Measurements from ENCODE around the gene OR51F1. TPM values are rescaled to one million over a fixed set of nuclear protein-coding genes. Genes with fewer than 3 reads are reported as not detected.
"Not testable (repeated sequence)": the region's sequence is repeated elsewhere in the genome, so short reads cannot be mapped to it uniquely, and the experiment has no call there.

Gene OR51F1
- total RNA-seq, 1 donor from 2014 or later: not detected

DNA sequence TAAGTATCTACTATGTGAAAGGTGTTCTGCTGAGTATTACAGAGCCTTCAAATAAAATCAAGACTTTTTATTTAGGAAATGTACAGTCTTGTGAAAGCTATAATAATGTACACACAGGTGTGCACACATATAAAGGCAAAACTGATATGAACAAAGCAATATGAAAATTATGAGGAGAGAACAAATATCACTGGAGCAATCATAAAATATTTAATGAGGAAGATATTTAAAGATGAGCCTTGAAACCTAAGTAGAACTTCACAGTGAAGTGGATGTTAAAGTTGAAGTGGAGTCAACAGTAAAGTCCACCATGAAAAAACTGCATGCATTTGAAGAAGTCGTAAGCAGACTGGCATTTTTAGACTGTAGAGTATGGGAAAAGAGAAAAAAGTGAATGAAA, 18.5 kb downstream of the OR51F1 start:
- Histone ChIP-seq H3K27ac (no peak overlapping the region), H3K9me3 (no peaks in the 10 kb centered on the region), H3K36me3 (no peaks in the 10 kb centered on the region), H3K4me3 (no peak overlapping the region), H3K27me3 (no peaks in the 10 kb centered on the region), H3K4me1 (no peaks in the 10 kb centered on the region)
- TF ChIP-seq CTCF (IDR thresholded peaks at IDR 0.05): no peak
- intact Hi-C loops (cut with DNase I): no loop called here
- no peak for DNase-seq (ENCODE audit: low spot score in 2 of 2)

- Histone ChIP-seq H3K4me3 (no peak overlapping the region), H3K27me3 (no peaks in the 10 kb centered on the region), H3K4me1 (no peaks in the 10 kb centered on the region), H3K27ac (no peak overlapping the region), H3K9me3 (no peaks in the 10 kb centered on the region), H3K36me3 (no peaks in the 10 kb centered on the region)
- intact Hi-C loops (cut with DNase I): no loop called here
- no peak for TF ChIP-seq CTCF (IDR thresholded peaks at IDR 0.05)
- no peak for DNase-seq (ENCODE audit: low spot score in 2 of 2)
These were observed 21.3 kb downstream of the OR51F1 start for GRCh38 chr11:4748438-4748837.

- intact Hi-C loops (cut with DNase I): no loop called here
- no peaks in the 10 kb centered on the region for H3K36me3 ChIP-seq
- TF ChIP-seq CTCF (IDR thresholded peaks at IDR 0.05): no peak
- H3K4me1 ChIP-seq: no peaks in the 10 kb centered on the region
- H3K9me3 ChIP-seq: no peaks in the 10 kb centered on the region
- no peak for DNase-seq (ENCODE audit: low spot score in 2 of 2)
- H3K4me3 ChIP-seq: no peak overlapping the region
- no peaks in the 10 kb centered on the region for H3K27me3 ChIP-seq
- H3K27ac ChIP-seq: no peak overlapping the region
These were observed 29.0 kb downstream of the OR51F1 start for GRCh38 chr11:4740735-4741134.

DNA sequence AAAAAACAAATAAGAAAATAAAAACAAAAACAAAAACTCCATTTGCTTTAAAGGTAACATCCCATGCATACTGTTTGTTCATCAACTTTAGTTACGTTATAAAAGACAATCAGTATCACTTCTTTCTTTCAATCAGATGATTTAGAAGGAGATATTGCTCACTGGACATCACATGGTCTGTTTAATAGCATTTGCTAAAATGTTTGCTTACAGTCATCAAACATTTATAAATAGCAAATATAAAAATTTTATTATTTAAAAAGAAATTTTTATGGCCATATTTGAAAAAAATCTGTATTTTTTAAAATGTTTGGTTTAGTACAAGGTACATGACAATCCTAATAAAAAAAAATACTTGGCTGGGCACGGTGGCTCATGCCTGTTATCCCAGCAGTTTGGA, 42.6 kb downstream of the OR51F1 start:
- intact Hi-C loops (cut with DNase I): no loop called here
- H3K4me3 ChIP-seq: no peak overlapping the region
- TF ChIP-seq CTCF (IDR thresholded peaks at IDR 0.05): no peak

DNA sequence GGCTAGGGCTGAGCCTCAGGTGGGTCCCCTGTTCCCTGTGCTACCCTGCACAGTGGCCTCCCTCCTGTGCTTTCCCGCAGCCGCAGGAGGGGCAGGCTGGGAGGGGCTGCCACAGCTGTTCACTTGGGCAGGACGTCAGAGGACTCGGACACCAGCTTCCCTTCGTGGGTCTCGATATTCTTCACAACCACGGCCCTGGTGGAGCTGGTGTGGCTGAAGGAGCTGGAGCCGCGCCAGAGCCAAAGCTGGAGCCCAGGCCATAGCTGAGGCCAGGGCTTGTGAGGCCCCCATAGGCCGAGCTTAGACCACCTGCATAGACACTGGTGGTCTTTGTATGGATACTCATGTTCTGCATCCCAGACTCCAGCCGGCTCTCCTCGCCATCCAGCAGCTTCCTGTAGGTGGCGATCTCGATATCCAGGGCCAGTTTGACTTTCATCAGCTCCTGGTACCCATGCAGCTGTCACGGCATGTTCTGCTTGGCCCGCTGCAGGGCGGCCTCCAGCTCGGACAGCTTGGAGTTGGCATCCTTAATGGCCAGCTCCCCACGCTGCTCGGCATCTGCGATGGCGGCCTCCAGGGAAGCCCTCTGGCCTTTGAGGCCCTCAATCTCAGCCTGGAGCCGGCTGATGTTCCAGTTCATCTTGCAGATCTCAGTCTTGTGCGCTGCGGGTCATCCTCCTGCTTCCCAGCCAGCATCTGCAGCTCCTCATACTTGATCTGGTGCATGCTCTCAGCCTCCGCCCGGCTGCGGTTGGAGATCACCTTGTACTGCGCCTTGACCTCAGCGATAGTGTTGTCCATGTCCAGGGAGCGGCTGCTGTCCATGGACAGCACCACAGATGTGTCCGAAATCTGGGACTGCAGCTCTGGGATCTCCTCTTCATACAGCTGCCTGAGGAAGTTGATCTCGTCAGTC, 46.9 kb downstream of the OR51F1 start:
- intact Hi-C loops (cut with DNase I); H3K4me3 ChIP-seq; H3K27me3 ChIP-seq; DNase-seq (ENCODE audit: low spot score in 2 of 2); H3K4me1 ChIP-seq; H3K27ac ChIP-seq; H3K36me3 ChIP-seq; H3K9me3 ChIP-seq: not testable (repeated sequence)

More for the DNA sequence above, 42.6 kb downstream of the OR51F1 start:
- Histone ChIP-seq H3K4me1 (no peaks in the 10 kb centered on the region), H3K27me3 (no peaks in the 10 kb centered on the region), H3K27ac (no peak overlapping the region), H3K9me3 (no peaks in the 10 kb centered on the region), H3K36me3 (no peaks in the 10 kb centered on the region)
- DNase-seq (ENCODE audit: low spot score in 2 of 2): no peak

Other genes with a start within 250 kb of the OR51F1 start
- not detected for gene OR52M1, start 224.7 kb downstream of the OR51F1 start, total RNA-seq
- not detected for gene OR52I2, start 188.2 kb downstream of the OR51F1 start, total RNA-seq
- not detected for gene OR52I1, start 175.9 kb downstream of the OR51F1 start, total RNA-seq
- gene TRIM68, start 161.7 kb downstream of the OR51F1 start, total RNA-seq: 18.6 TPM
- gene OR51D1, start 132.5 kb downstream of the OR51F1 start, total RNA-seq: not detected
- gene OR51E1, start 126.0 kb downstream of the OR51F1 start, total RNA-seq: 1.7 TPM
- 2.0 TPM for gene OR51E2, start 72.1 kb downstream of the OR51F1 start, total RNA-seq
- gene MMP26, start 65.2 kb downstream of the OR51F1 start, total RNA-seq: not detected
- not detected for gene OR52R1, start 34.4 kb upstream of the OR51F1 start, total RNA-seq
- gene OR51F2, start 51.4 kb upstream of the OR51F1 start, total RNA-seq: not detected
- gene OR51S1, start 79.3 kb upstream of the OR51F1 start, total RNA-seq: not detected
- gene OR51T1, start 112.0 kb upstream of the OR51F1 start, total RNA-seq: not detected
- not detected for gene OR51A7, start 133.8 kb upstream of the OR51F1 start, total RNA-seq
- gene OR51G2, start 149.4 kb upstream of the OR51F1 start, total RNA-seq: not detected
- gene OR51G1, start 154.4 kb upstream of the OR51F1 start, total RNA-seq: not detected
- not detected for gene OR51A4, start 177.7 kb upstream of the OR51F1 start, total RNA-seq
- not detected for gene OR51A2, start 185.8 kb upstream of the OR51F1 start, total RNA-seq
- not detected for gene OR51L1, start 224.9 kb upstream of the OR51F1 start, total RNA-seq

Measured in ascending aorta (tissue), 2 donors.